Esophagus squamous epithelium (tissue), 5 donors: Measurements from ENCODE around the gene GSG1L. TPM values are rescaled to one million over a fixed set of nuclear protein-coding genes. Genes with fewer than 3 reads are reported as not detected.

Experiments
- DNase-seq: peaks from one replicate; lab custom pipeline; 2025; lab: John Stamatoyannopoulos, UW
- H3K27ac ChIP-seq, 4 donors: fragments of 200-600 bp; sonication (generic); one replicate each; pipeline ENCODE4 v1.5.1; 2016 to 2019; ENCODE audit warnings: mild to moderate bottlenecking in 1 of 4
- H3K27me3 ChIP-seq, 4 donors: fragments of 200-600 bp; sonication (generic); 1 replicate in 3 of 4; 2 replicates in 1 of 4; pipeline versions ENCODE4 v1.5.1 to v1.6.0; 2017 to 2021; ENCODE audit warnings: antibody characterized with exemption in 1 of 4
- H3K36me3 ChIP-seq, 3 donors: fragments of 200-600 bp; sonication (generic); one replicate each; pipeline ENCODE4 v1.5.1; 2016 to 2019
- H3K4me1 ChIP-seq, 3 donors: fragments of 200-600 bp; sonication (generic); one replicate each; pipeline ENCODE4 v1.5.1; 2017 to 2019
- H3K4me3 ChIP-seq, 4 donors: fragments of 200-600 bp; sonication (generic); 1 replicate in 3 of 4; 2 replicates in 1 of 4; pipeline ENCODE4 v1.5.1; 2016 to 2019; ENCODE audit warnings: mild to moderate bottlenecking in 2 of 4, moderate library complexity in 1 of 4
- H3K9me3 ChIP-seq, 3 donors: fragments of 200-600 bp; sonication (generic); one replicate each; pipeline ENCODE4 v1.5.1; 2016 to 2019
- POLR2A ChIP-seq, 4 donors: fragments of 450-650 bp; IDR thresholded peaks; one replicate each; pipeline ENCODE4 v1.6.1; 2017; ENCODE audit warnings: antibody characterized with exemption in 4 of 4, mild to moderate bottlenecking in 4 of 4, moderate library complexity in 3 of 4
- WGBS, 2 donors: methylation state at CpG; one replicate each; pipeline ENCODE4 v1.1.5; 2018; 5-methylcytosine and 5-hydroxymethylcytosine counted together
- intact Hi-C: fragments of 100-400 bp; cut with DNase I; formaldehyde crosslinking; loops from one replicate; pipeline ENCODE4 v1.15.0; 2022
- total RNA-seq, 4 donors: library from RNA; depleted of rRNA; stranded (reverse); fragments of >200 nt; gene quantifications; one replicate each; pipeline ENCODE4 v1.1.0, GENCODE V29; 2016
- TF ChIP-seq, protein P1 (sequence below), 6 experiments: fragments of 450-650 bp in 4 of 6; fragments of 200-600 bp in 2 of 6; sonication (generic) in 2 of 6; IDR thresholded peaks; one replicate each; pipeline ENCODE4 v1.5.1; 2016 to 2019; ENCODE audit warnings: antibody characterized with exemption in 6 of 6, mild to moderate bottlenecking in 4 of 6, moderate library complexity in 4 of 6
- donor health status: DM: yes; HTN: yes; CAD: no.

GSG1L gene
- total RNA-seq, 4 donors from 2014 or later, result under 0.01 to 0.21 TPM; not detected in 2

- no peak overlapping the region for H3K27ac ChIP-seq
- H3K4me1 ChIP-seq, result peaks cover 0 to 14% (median 0%) of the 10 kb centered on the region in 3 donors
- TF ChIP-seq, protein P1, sequence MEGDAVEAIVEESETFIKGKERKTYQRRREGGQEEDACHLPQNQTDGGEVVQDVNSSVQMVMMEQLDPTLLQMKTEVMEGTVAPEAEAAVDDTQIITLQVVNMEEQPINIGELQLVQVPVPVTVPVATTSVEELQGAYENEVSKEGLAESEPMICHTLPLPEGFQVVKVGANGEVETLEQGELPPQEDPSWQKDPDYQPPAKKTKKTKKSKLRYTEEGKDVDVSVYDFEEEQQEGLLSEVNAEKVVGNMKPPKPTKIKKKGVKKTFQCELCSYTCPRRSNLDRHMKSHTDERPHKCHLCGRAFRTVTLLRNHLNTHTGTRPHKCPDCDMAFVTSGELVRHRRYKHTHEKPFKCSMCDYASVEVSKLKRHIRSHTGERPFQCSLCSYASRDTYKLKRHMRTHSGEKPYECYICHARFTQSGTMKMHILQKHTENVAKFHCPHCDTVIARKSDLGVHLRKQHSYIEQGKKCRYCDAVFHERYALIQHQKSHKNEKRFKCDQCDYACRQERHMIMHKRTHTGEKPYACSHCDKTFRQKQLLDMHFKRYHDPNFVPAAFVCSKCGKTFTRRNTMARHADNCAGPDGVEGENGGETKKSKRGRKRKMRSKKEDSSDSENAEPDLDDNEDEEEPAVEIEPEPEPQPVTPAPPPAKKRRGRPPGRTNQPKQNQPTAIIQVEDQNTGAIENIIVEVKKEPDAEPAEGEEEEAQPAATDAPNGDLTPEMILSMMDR (IDR thresholded peaks at IDR 0.05), result no peak
- no peak for TF ChIP-seq POLR2A (IDR thresholded peaks at IDR 0.05)
- H3K27me3 ChIP-seq, result no peaks in the 10 kb centered on the region
- 68 to 80% methylated on average over 7 to 10 of the region's 10 CpGs for WGBS, 2 donors
- no peaks in the 10 kb centered on the region for H3K9me3 ChIP-seq
- no peak for DNase-seq
- H3K36me3 ChIP-seq, result peaks cover 0 to 77% (median 0%) of the 10 kb centered on the region in 3 donors
- H3K4me3 ChIP-seq, result no peak overlapping the region
- intact Hi-C loops, result no loop called here
Observed at GRCh38 chr16:27756206-27756970, 307.1 kb downstream of the GSG1L start.

DNA sequence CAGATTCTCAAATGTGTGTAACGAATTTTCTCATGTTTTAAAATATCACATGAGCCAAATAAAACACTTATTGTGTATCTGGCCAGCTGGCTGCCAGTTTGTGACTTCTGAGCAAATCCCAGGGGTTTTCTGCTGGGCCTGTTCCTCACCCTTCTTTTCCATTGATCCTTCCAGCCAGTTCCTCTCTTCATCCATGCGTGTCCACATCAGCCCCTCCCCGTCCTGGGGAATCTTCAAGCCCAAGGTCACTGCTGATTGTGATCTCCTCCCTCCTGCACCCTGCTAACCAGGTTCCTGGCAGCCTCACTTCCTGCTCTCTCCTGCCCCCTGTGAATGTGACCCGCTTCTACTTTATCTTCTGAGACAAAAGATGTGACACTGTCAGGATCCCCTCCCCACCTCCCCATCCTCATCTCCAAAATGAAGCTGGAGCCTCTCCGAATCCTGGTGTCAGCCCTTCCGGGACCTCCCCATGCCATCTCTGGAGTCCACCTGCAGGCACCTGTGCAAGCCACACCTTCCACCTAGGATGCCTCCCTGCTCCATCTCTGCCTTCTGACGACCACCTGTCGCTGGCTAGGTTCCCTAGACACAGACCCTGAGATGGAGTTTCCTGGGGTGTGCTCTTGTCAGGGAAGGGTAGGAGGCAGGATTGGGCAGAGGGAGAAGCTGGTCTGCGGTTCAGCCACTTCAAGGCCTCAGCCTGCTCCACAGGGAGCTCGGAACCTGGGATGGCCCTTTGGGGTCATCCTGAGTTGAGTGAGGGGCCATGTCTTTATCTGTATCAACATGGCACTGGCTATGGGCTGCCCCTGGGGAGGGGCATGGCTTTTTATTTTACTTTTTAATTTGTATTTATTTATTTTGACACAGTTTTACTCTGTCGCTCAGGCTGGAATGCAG lies 308.5 kb downstream of the GSG1L start:
- peaks cover 0 to 67% (median 0%) of the 10 kb centered on the region in 3 donors for H3K36me3 ChIP-seq

DNA sequence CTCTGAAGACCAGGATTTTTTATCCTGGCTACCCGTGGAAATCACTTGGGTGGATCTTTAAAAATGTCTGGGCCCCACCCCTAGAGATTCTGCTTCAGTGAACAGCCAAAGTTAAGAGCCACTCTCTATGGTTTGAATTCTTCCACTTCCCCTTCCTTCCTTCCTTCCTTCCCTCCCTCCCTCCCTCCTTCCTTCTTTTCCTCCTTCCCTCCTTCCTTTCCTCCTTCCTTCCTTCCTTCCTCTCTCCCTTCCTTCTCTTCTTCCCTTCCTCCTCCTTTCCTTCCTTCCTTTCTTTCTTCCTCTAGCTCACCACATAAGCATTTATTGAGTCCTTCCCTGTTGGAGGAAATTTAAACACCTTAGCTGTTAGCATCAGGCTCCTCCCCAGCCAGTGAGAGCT lies 310.0 kb downstream of the GSG1L start:
- no peak for DNase-seq
- Histone ChIP-seq H3K4me3 (no peak overlapping the region), H3K4me1 (peaks cover 0 to 16% (median 3%) of the 10 kb centered on the region in 3 donors), H3K27ac (no peak overlapping the region), H3K9me3 (no peaks in the 10 kb centered on the region), H3K27me3 (no peaks in the 10 kb centered on the region), H3K36me3 (peaks cover 0 to 69% (median 0%) of the 10 kb centered on the region in 3 donors)
- TF ChIP-seq POLR2A (IDR thresholded peaks at IDR 0.05), result no peak
- TF ChIP-seq, protein P1 (IDR thresholded peaks at IDR 0.05), result no peak
- WGBS, 2 donors, result 56 to 67% methylated on average over 1 of the region's 1 CpG
- intact Hi-C loops, result no loop called here

More for the DNA sequence above, 308.5 kb downstream of the GSG1L start:
- intact Hi-C loops, result no loop called here
- Histone ChIP-seq H3K4me3 (no peak overlapping the region), H3K4me1 (peaks cover 0 to 10% (median 0%) of the 10 kb centered on the region in 3 donors), H3K27me3 (no peaks in the 10 kb centered on the region), H3K9me3 (no peaks in the 10 kb centered on the region), H3K27ac (no peak overlapping the region)
- 79 to 82% methylated on average over 9 to 11 of the region's 11 CpGs for WGBS, 2 donors
- DNase-seq, result no peak
- TF ChIP-seq POLR2A (IDR thresholded peaks at IDR 0.05), result no peak
- TF ChIP-seq, protein P1 (IDR thresholded peaks at IDR 0.05), result no peak

DNA sequence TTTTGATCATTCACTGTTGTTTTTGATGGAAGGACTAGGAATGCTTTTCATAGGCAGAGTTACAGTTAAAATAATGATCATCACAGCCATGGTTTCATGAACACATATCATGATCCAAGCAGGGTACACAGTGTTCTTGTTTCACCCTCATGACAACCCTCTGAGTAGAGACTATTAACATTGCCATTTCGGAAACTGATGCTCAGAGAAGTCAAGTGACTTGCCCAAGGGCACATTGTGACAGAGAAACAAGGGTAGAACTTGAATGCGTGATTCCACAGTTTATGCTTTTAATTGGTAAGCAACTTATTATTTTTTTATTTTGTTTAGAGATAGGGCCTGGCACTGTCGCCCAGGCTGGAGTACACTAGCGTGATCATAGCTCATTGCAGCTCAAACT lies 311.3 kb downstream of the GSG1L start:
- 96% methylated on average over 4 of the region's 4 CpGs for WGBS, 2 donors
- intact Hi-C loops, result no loop called here
- no peak for TF ChIP-seq POLR2A (IDR thresholded peaks at IDR 0.05)
- TF ChIP-seq, protein P1 (IDR thresholded peaks at IDR 0.05), result no peak
- no peak overlapping the region for H3K4me3 ChIP-seq
- H3K36me3 ChIP-seq, result peaks cover 0 to 56% (median 0%) of the 10 kb centered on the region in 3 donors
- H3K27ac ChIP-seq, result no peak overlapping the region
- no peaks in the 10 kb centered on the region for H3K27me3 ChIP-seq
- H3K9me3 ChIP-seq, result no peaks in the 10 kb centered on the region
- no peak for DNase-seq
- peaks cover 0 to 23% (median 5%) of the 10 kb centered on the region in 3 donors for H3K4me1 ChIP-seq
